ENCODE data around the gene TFRC. TPM values are rescaled to one million over a fixed set of nuclear protein-coding genes. Genes with fewer than 3 reads are reported as not detected.
"Not testable (repeated sequence)": the region's sequence is repeated elsewhere in the genome, so short reads cannot be mapped to it uniquely, and the experiment has no call there.

Gene TFRC
- total and polyA plus RNA-seq, 7 donors: 11.4 to 85.1 (median 51.0) TPM

DNA sequence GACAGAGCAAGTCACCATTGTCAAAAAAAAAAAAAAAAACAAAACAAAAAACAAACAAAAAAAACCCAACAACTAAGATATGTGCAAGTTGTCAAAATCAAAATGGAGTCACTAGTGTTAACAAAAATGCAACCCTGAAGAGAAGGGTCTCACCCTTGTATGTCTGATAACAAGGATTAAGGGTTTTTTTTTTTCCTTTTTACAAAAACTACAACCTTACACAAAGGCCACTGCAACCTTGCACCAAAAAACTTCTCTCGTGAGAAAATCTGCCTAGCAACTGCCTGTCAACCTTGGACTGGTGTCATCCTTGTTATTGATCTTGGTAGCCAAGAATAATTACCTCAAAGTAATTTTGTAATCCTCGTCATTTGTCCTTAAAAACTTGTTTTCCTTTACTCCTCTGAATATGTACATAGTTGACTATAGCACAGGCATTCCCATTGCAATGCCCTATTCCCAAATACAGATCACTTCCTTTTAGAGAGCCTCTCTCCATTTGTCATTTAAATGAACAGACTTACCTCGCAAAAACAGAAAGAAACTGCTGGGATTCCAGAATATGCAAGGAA lies 24.0 kb downstream of the TFRC start:
- Histone ChIP-seq H3K4me3 (no peak overlapping the region), H3K36me3 (peaks cover 29 to 100% (median 88%) of the 10 kb centered on the region in 4 donors), H3K4me1 (no peaks in the 10 kb centered on the region), H3K9me3 (no peaks in the 10 kb centered on the region), H3K27me3 (no peaks in the 10 kb centered on the region), H3K27ac (no peak overlapping the region)
- intact Hi-C loops (cut with DNase I): no loop called here
- TF ChIP-seq EP300 (IDR thresholded peaks at IDR 0.05): no peak
- TF ChIP-seq POLR2A (IDR thresholded peaks at IDR 0.05): no peak
- TF ChIP-seq POLR2AphosphoS5 (IDR thresholded peaks at IDR 0.05): no peak
- TF ChIP-seq CTCF (IDR thresholded peaks at IDR 0.05): no peak
- no peak for DNase-seq
- 78 to 80% methylated on average over 3 of the region's 3 CpGs for WGBS, 2 donors

GRCh38 chr3:196056371-196056770 lies 25.5 kb downstream of the TFRC start:
- H3K4me3 ChIP-seq; H3K27me3 ChIP-seq; H3K4me1 ChIP-seq; H3K27ac ChIP-seq; DNase-seq; intact Hi-C loops (cut with DNase I); H3K9me3 ChIP-seq: not testable (repeated sequence)
- WGBS, 2 donors: 92 to 95% methylated on average over 6 of the region's 6 CpGs
- peaks cover 35 to 100% (median 87%) of the 10 kb centered on the region in 4 donors for H3K36me3 ChIP-seq

DNA sequence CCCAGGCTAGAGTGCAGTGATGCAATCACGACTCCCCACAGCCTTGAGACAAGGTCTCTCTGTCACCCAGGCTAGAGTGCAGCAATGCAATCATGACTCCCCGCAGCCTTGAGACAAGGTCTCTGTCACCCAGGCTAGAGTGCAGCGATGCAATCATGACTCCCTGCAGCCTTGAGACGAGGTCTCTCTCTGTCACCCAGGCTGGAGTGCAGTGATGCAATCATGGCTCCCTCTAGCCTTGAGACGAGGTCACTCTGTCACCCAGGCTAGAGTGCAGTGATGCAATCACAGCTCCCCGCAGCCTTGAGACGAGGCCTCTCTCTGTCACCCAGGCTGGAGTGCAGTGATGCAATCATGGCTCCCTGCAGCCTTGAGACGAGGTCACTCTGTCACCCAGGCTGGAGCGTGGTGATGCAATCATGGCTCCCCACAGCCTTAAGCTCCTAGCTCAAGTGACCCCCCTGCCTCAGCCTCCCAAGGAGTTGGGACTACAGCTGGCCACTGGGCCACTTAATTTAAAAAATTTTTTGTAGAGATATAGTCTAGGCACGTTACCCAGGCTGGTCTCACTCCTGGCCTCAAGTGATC lies 26.1 kb downstream of the TFRC start:
- Histone ChIP-seq H3K36me3 (peaks cover 37 to 100% (median 83%) of the 10 kb centered on the region in 4 donors), H3K27me3 (no peaks in the 10 kb centered on the region), H3K4me1 (no peaks in the 10 kb centered on the region), H3K27ac (no peak overlapping the region), H3K9me3 (no peaks in the 10 kb centered on the region), H3K4me3 (no peak overlapping the region)
- no peak for DNase-seq
- intact Hi-C loops (cut with DNase I): no loop called here
- WGBS, 2 donors: 83 to 91% methylated on average over 10 of the region's 10 CpGs
- no peak for TF ChIP-seq POLR2A (IDR thresholded peaks at IDR 0.05)
- no peak for TF ChIP-seq POLR2AphosphoS5 (IDR thresholded peaks at IDR 0.05)
- TF ChIP-seq EP300 (IDR thresholded peaks at IDR 0.05): no peak
- no peak for TF ChIP-seq CTCF (IDR thresholded peaks at IDR 0.05)

DNA sequence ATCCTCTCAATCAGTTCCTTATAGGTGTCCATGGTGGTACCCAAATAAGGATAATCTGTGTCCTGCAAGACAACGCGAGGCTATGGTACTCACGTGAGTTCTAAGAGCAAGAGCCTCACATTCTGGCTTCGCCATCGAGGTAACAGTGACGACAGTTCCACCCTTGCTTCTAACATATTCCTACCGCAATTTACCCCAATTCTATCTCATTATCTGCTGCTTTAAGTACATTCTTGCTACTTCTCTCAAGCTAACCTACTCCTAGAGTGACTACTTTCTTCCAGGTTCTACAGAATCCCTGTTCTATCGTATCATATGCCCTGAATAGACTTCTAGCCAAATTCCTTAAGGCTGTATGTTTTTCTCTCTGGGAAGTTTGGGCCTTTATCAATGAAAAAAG lies 26.6 kb downstream of the TFRC start:
- H3K36me3 ChIP-seq: peaks cover 37 to 100% (median 81%) of the 10 kb centered on the region in 4 donors
- DNase-seq: no peak
- intact Hi-C loops (cut with DNase I): no loop called here
- no peak overlapping the region for H3K27ac ChIP-seq
- no peak overlapping the region for H3K4me3 ChIP-seq
- no peaks in the 10 kb centered on the region for H3K4me1 ChIP-seq
- TF ChIP-seq EP300 (IDR thresholded peaks at IDR 0.05) (no peak), POLR2A (IDR thresholded peaks at IDR 0.05) (no peak), POLR2AphosphoS5 (IDR thresholded peaks at IDR 0.05) (no peak), CTCF (IDR thresholded peaks at IDR 0.05) (no peak)
- H3K9me3 ChIP-seq: no peaks in the 10 kb centered on the region
- WGBS, 2 donors: 90 to 93% methylated on average over 8 of the region's 8 CpGs
- no peaks in the 10 kb centered on the region for H3K27me3 ChIP-seq

DNA sequence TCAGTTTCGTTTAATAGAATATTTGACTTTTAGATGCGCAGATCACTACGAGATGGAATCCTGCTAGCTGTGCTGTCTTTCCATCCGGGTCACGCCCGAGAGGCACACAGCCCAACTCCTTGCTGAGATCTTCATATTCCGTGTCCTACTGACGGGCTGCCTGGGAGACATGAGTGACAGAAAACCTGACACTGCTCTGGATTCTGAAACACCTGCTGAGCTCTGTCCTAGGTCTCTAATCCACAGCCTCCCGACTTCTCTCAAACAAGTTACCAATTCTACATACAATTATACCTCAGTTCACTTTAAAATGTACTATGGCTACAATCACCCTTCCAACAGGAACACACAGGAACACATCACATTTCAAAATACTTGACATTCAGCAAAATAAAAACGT lies 27.2 kb downstream of the TFRC start:
- Histone ChIP-seq H3K27ac (no peak overlapping the region), H3K27me3 (no peaks in the 10 kb centered on the region), H3K4me3 (no peak overlapping the region), H3K9me3 (no peaks in the 10 kb centered on the region), H3K4me1 (no peaks in the 10 kb centered on the region), H3K36me3 (peaks cover 37 to 100% (median 81%) of the 10 kb centered on the region in 4 donors)
- intact Hi-C loops (cut with DNase I): no loop called here
- TF ChIP-seq CTCF (IDR thresholded peaks at IDR 0.05): no peak
- no peak for TF ChIP-seq EP300 (IDR thresholded peaks at IDR 0.05)
- no peak for TF ChIP-seq POLR2A (IDR thresholded peaks at IDR 0.05)
- DNase-seq: no peak
- WGBS, 2 donors: 89 to 94% methylated on average over 10 of the region's 10 CpGs
